Measurements from ENCODE around the gene SIAE.
A peak's percentile ranks its signal among the peaks of the same experiment; 100 is the strongest.

The SIAE gene

GRCh38 chr11:124669193-124669592, 4.3 kb downstream of the SIAE start:
- Histone ChIP-seq H3K27ac (no peak overlapping the region), H3K4me3 (no peak overlapping the region)
- TF ChIP-seq, protein P1, sequence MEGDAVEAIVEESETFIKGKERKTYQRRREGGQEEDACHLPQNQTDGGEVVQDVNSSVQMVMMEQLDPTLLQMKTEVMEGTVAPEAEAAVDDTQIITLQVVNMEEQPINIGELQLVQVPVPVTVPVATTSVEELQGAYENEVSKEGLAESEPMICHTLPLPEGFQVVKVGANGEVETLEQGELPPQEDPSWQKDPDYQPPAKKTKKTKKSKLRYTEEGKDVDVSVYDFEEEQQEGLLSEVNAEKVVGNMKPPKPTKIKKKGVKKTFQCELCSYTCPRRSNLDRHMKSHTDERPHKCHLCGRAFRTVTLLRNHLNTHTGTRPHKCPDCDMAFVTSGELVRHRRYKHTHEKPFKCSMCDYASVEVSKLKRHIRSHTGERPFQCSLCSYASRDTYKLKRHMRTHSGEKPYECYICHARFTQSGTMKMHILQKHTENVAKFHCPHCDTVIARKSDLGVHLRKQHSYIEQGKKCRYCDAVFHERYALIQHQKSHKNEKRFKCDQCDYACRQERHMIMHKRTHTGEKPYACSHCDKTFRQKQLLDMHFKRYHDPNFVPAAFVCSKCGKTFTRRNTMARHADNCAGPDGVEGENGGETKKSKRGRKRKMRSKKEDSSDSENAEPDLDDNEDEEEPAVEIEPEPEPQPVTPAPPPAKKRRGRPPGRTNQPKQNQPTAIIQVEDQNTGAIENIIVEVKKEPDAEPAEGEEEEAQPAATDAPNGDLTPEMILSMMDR (IDR thresholded peaks at IDR 0.05), result peak; percentile 58
- DNase-seq (ENCODE audit: low spot score), result no peak

GRCh38 chr11:124667601-124668000, 5.9 kb downstream of the SIAE start:
- no peak overlapping the region for H3K27ac ChIP-seq
- no peak overlapping the region for H3K4me3 ChIP-seq
- TF ChIP-seq, protein P1 (IDR thresholded peaks at IDR 0.05), result no peak
- DNase-seq (ENCODE audit: low spot score), result no peak

DNA sequence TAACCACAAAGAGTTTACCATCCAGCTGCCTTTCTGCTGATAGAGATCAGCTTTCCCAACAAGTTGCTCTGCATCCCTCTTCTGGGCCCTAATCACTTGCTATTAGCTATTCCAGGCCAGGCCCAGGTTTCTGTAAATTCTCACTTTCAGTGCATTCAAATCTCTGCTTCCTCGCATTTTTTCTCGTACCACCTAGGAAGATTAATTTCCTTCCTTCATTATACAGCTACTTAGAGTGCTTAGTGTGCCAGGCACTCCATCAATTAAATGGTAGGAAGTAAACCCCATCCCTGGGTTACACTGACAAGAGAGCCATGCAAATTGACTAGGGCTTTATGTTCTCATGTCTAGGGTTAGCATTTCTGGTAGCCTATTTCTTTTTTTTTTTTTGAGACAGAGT, 9.7 kb downstream of the SIAE start:
- DNase-seq (ENCODE audit: low spot score), result no peak
- no peak overlapping the region for H3K27ac ChIP-seq
- no peak overlapping the region for H3K4me3 ChIP-seq
- TF ChIP-seq, protein P1 (IDR thresholded peaks at IDR 0.05), result no peak

GRCh38 chr11:124662106-124662505, 11.4 kb downstream of the SIAE start:
- TF ChIP-seq, protein P1 (IDR thresholded peaks at IDR 0.05), result no peak
- no peak for DNase-seq (ENCODE audit: low spot score)
- H3K27ac ChIP-seq, result no peak overlapping the region
- H3K4me3 ChIP-seq, result no peak overlapping the region

DNA sequence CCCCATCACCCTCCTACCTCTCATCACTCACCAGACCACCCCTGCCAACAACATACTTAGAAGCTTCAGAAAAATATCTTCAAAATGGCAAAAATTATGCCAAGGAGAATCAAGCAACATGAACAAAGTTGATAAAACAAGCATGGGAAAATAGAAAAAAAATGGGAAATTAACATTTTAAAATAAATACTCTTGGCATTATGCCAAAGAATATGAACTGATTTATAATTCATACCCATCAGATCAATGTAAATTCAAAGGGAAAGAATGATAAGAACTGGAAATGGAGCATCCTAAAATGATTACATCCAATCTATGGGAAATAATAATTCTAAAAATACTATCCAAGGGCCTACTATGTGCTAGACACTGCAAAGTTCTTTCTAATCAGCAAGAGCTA, 12.0 kb downstream of the SIAE start:
- no peak overlapping the region for H3K4me3 ChIP-seq
- H3K27ac ChIP-seq, result no peak overlapping the region
- DNase-seq (ENCODE audit: low spot score), result no peak
- TF ChIP-seq, protein P1 (IDR thresholded peaks at IDR 0.05), result no peak

DNA sequence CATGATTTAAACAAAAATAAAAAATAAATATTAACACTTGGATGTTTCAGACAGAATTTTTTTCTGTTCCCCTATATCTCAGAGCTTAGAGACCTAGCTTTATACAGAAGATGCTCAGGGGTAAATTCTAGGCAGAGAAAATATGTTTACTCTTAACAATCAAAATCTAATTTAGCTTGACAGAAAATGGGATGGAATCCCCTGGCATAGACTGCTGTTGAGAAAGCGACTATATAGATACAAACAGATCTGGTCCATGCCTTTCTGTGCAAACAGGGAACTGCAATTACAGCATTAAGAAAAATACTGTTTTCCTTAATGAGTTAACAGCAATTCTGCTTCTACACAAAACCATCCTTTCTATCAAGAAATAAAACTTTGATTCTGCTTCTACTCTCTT, 14.6 kb downstream of the SIAE start:
- H3K27ac ChIP-seq, result no peak overlapping the region
- DNase-seq (ENCODE audit: low spot score), result no peak
- TF ChIP-seq, protein P1 (IDR thresholded peaks at IDR 0.05), result no peak
- no peak overlapping the region for H3K4me3 ChIP-seq

GRCh38 chr11:124658501-124658900, 15.0 kb downstream of the SIAE start:
- Histone ChIP-seq H3K4me3 (no peak overlapping the region), H3K27ac (no peak overlapping the region)
- no peak for DNase-seq (ENCODE audit: low spot score)
- TF ChIP-seq, protein P1 (IDR thresholded peaks at IDR 0.05), result no peak

Measured in coronary artery (tissue), 2 donors.